Measurements from ENCODE around the gene SENP2. TPM values are rescaled to one million over a fixed set of nuclear protein-coding genes. Genes with fewer than 3 reads are reported as not detected.

The SENP2 gene
- total RNA-seq (2021; ENCODE audit: unreplicated experiment) = 36.1 TPM
- polyA plus RNA-seq (2012) = 13.7 and 15.6 TPM in 2 replicates
- percentile 71 among the genes with signal in this experiment for Bru-seq, nascent RNA
- percentile 87 among the genes with signal in this experiment for BruChase-seq, experiment 1, labeled RNA remaining after a 6-hour chase
- BruChase-seq, experiment 2, labeled RNA remaining after a 2-hour chase = percentile 78 among the genes with signal in this experiment
- long read RNA-seq, full-length matches to known transcripts = 34 of 55 reads
- long read RNA-seq, partial matches to known transcripts = 8 of 55 reads
- long read RNA-seq, other reads (novel, unspliced or antisense) = 13 of 55 reads

DNA sequence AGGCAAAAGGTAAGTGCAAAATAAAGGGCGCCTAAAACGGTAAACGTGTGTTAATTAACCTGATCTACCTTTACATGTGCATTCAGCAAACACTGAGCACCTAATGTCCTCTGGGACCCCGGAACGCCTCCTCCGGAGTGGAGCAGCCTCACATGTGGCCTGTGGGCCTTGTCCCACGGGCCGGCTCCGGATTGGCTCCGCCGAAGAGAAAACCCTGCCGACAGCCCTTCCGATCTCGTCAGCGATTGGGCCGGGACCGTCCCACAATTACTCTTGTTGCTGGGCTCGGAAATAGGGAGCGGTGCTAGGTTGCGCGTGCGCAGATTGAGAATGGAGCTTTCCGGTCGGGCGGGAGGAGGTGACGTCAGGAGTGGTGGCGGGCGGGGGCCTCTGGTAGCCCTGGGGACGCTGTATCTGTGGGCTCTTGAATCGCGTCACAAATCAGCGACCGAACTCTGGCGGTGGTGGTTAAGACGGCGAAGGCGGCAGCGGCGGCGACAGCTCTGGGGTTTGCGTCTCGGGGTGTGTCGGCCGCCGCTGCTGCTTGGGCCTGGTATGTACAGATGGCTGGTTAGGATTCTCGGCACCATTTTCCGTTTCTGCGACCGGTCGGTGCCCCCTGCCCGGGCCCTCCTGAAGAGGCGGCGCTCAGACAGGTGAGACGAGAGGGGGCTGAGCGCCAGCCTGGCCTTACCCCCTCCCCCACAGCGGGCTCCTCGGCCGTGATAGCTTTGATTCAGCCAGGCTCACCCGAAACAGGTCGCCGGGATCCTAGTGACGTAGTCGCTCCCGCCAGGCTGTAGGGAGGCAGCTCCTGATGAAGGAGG is at the start of gene SENP2:
TSS of gene SENP2 (plus strand) at position 437 of the 827 bp plus-strand sequence. CDS start at position 556, 119 bp downstream.
- Histone ChIP-seq H3K9ac (ENCODE audit: low read length) (peak within 1 kb of the TSS; percentile 83), H3K9me3 (ENCODE audit: control insufficient read depth in 1 of 2, insufficient read depth in 1 of 2, low read depth in 1 of 2, low read length in 2 of 2) (no peaks in the 10 kb centered on the region), H2AFZ (ENCODE audit: low read depth, low read length, poor library complexity, severe bottlenecking) (peak within 1 kb of the TSS; percentile 8), H3K4me3 (replicated peaks in 1 of 2; ENCODE audit: low read depth in 1 of 2, low read length in 2 of 2) (peak within 1 kb of the TSS; percentile 81 to 91), H3K4me2 (ENCODE audit: low read length) (peak within 1 kb of the TSS; percentile 88), H3K79me2 (ENCODE audit: insufficient read depth, low read length) (peaks cover 15% of the 10 kb centered on the region), H3K27me3 (ENCODE audit: insufficient read depth, low read length) (no peaks in the 10 kb centered on the region), H3K4me1 (ENCODE audit: control insufficient read depth in 1 of 2, insufficient read depth in 2 of 2, low read length in 2 of 2) (peaks cover 4 to 20% of the 10 kb centered on the region in 2 experiments; a peak in 3 of 4 replicates), H3K36me3 (ENCODE audit: control insufficient read depth in 1 of 2, insufficient read depth in 2 of 2, low read length in 2 of 2) (no peaks in the 10 kb centered on the region), H3K27ac (ENCODE audit: low read depth, low read length) (peak within 1 kb of the TSS; percentile 44), H4K20me1 (ENCODE audit: insufficient read depth) (no peaks in the 10 kb centered on the region), H3K9me2 (ENCODE audit: insufficient read depth) (no peaks in the 10 kb centered on the region)
- RAD21 ChIA-PET (ENCODE audit: low non-redundant PET in 1 of 2, low total read pairs in 2 of 2, uncharacterized antibody in 2 of 2, unreplicated experiment in 2 of 2) = interaction anchor here in 1 of 2 experiments (0.6 to 1.0 kb wide), 2 partner anchors 10 to 125 kb away, joined by 3 to 4 read pairs; no protein-coding TSS in a partner anchor
- no peak for TF ChIP-seq CBX3 (IDR thresholded peaks at IDR 0.05; ENCODE audit: low read depth)
- TF ChIP-seq ZNF274 (IDR thresholded peaks at IDR 0.05; ENCODE audit: low read depth, low read length) = no peak
- peak; percentile 62 for TF ChIP-seq POLR2A (IDR thresholded peaks at IDR 0.05; ENCODE audit: borderline replicate concordance, extremely low read depth, insufficient read depth, insufficient read length)
- TF ChIP-seq EGR1 (IDR thresholded peaks at IDR 0.05; ENCODE audit: low read depth) = no peak
- peak; percentile 91 for TF ChIP-seq SIN3A (IDR thresholded peaks at IDR 0.05; ENCODE audit: low read depth)
- TF ChIP-seq YY1 (IDR thresholded peaks at IDR 0.05; ENCODE audit: extremely low read depth, insufficient replicate concordance, low read depth, low read length) = no peak
- TF ChIP-seq EZH2phosphoT487 (IDR thresholded peaks at IDR 0.05; ENCODE audit: borderline replicate concordance) = no peak
- peak; percentile 73 for TF ChIP-seq SP1 (IDR thresholded peaks at IDR 0.05; ENCODE audit: low read depth)
- peak; percentile 7 for TF ChIP-seq TCF7L2 (IDR thresholded peaks at IDR 0.05; ENCODE audit: borderline replicate concordance, extremely low read depth, insufficient read depth, insufficient read length)
- TF ChIP-seq, protein P1, sequence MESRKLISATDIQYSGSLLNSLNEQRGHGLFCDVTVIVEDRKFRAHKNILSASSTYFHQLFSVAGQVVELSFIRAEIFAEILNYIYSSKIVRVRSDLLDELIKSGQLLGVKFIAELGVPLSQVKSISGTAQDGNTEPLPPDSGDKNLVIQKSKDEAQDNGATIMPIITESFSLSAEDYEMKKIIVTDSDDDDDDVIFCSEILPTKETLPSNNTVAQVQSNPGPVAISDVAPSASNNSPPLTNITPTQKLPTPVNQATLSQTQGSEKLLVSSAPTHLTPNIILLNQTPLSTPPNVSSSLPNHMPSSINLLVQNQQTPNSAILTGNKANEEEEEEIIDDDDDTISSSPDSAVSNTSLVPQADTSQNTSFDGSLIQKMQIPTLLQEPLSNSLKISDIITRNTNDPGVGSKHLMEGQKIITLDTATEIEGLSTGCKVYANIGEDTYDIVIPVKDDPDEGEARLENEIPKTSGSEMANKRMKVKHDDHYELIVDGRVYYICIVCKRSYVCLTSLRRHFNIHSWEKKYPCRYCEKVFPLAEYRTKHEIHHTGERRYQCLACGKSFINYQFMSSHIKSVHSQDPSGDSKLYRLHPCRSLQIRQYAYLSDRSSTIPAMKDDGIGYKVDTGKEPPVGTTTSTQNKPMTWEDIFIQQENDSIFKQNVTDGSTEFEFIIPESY (IDR thresholded peaks at IDR 0.05; ENCODE audit: extremely low read depth, insufficient replicate concordance, low read length) = no peak
- TF ChIP-seq FOSL1 (IDR thresholded peaks at IDR 0.05; ENCODE audit: low read depth) = no peak
- TF ChIP-seq RAD21 (IDR thresholded peaks at IDR 0.05; ENCODE audit: low read depth) = no peak
- no peak for TF ChIP-seq JUND (IDR thresholded peaks at IDR 0.05)
- TF ChIP-seq, protein P2, sequence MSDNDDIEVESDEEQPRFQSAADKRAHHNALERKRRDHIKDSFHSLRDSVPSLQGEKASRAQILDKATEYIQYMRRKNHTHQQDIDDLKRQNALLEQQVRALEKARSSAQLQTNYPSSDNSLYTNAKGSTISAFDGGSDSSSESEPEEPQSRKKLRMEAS (IDR thresholded peaks at IDR 0.05) = peak; percentile 87
- TF ChIP-seq SRF (IDR thresholded peaks at IDR 0.05; ENCODE audit: low read depth) = peak; percentile 92
- TF ChIP-seq EZH2 (IDR thresholded peaks at IDR 0.05) = no peak
- TF ChIP-seq POLR2AphosphoS5 (IDR thresholded peaks at IDR 0.05; ENCODE audit: low read depth, low read length) = peak; percentile 94
- TF ChIP-seq ELF1 (IDR thresholded peaks at IDR 0.05; ENCODE audit: borderline replicate concordance, low read depth) = no peak; the same call in 1 of the 2 replicates
- peak; percentile 46; the same call in 1 of the 2 replicates for TF ChIP-seq ZFX (IDR thresholded peaks at IDR 0.05)
- TF ChIP-seq, protein P3, sequence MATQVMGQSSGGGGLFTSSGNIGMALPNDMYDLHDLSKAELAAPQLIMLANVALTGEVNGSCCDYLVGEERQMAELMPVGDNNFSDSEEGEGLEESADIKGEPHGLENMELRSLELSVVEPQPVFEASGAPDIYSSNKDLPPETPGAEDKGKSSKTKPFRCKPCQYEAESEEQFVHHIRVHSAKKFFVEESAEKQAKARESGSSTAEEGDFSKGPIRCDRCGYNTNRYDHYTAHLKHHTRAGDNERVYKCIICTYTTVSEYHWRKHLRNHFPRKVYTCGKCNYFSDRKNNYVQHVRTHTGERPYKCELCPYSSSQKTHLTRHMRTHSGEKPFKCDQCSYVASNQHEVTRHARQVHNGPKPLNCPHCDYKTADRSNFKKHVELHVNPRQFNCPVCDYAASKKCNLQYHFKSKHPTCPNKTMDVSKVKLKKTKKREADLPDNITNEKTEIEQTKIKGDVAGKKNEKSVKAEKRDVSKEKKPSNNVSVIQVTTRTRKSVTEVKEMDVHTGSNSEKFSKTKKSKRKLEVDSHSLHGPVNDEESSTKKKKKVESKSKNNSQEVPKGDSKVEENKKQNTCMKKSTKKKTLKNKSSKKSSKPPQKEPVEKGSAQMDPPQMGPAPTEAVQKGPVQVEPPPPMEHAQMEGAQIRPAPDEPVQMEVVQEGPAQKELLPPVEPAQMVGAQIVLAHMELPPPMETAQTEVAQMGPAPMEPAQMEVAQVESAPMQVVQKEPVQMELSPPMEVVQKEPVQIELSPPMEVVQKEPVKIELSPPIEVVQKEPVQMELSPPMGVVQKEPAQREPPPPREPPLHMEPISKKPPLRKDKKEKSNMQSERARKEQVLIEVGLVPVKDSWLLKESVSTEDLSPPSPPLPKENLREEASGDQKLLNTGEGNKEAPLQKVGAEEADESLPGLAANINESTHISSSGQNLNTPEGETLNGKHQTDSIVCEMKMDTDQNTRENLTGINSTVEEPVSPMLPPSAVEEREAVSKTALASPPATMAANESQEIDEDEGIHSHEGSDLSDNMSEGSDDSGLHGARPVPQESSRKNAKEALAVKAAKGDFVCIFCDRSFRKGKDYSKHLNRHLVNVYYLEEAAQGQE (IDR thresholded peaks at IDR 0.05; ENCODE audit: low read depth) = no peak
- BruUV-seq (replicated peaks) = no TSS peak
- peak; percentile 99 for DNase-seq (ENCODE audit: low read depth, low spot score)
- intact Hi-C loops (cut with micrococcal nuclease) = no loop called here
- CTCF ChIA-PET = interaction anchor here (0.7 to 1.9 kb wide), 6 partner anchors 10 to 125 kb away, joined by 3 to 21 read pairs (median 5); no protein-coding TSS in a partner anchor
- peak; percentile 98 for ATAC-seq
- POLR2A ChIA-PET = interaction anchor here (1.0 to 1.1 kb wide), 7 partner anchors 9 to 31 kb away, joined by 3 to 11 read pairs (median 4); no protein-coding TSS in a partner anchor
